ENCODE measurements around the gene SMARCAL1. TPM values are rescaled to one million over a fixed set of nuclear protein-coding genes. Genes with fewer than 3 reads are reported as not detected.
"Not testable (repeated sequence)": the region's sequence is repeated elsewhere in the genome, so short reads cannot be mapped to it uniquely, and the experiment has no call there.

SMARCAL1 gene
- polyA plus RNA-seq, 1 experiment, result 28.6 TPM

- Histone ChIP-seq H3K27me3 (ENCODE audit: control insufficient read depth, insufficient read depth, low read length) (no peaks in the 10 kb centered on the region), H3K27ac (ENCODE audit: low read depth, low read length) (peak overlapping the region; percentile 96), H3K4me3 (ENCODE audit: low read depth, low read length) (peak overlapping the region; percentile 81), H3K9me3 (ENCODE audit: control insufficient read depth, insufficient read depth, low read length) (no peaks in the 10 kb centered on the region)
- DNase-seq (ENCODE audit: low read depth, low spot score), result peak; percentile 61
- no peak for TF ChIP-seq CTCF (IDR thresholded peaks at IDR 0.05; ENCODE audit: low read depth, low read length)
- ChIA-PET POLR2A (interaction anchor here (0.6 to 2.2 kb wide), 13 partner anchors 10 to 177 kb away, joined by 3 to 13 read pairs (median 5); partner anchors contain the start of genes RPL37A and SMARCAL1), CTCF (interaction anchor here (0.8 to 4.2 kb wide), 2 partner anchors 31 to 151 kb away, joined by 5 to 24 read pairs; no protein-coding TSS in a partner anchor)
Measured at GRCh38 chr2:216372761-216373291, 39.5 kb upstream of the SMARCAL1 start.

GRCh38 chr2:216373896-216374295 is 38.4 kb upstream of the SMARCAL1 start:
- ChIA-PET POLR2A (interaction anchor here (0.7 to 1.5 kb wide), 4 partner anchors 69 to 269 kb away, joined by 3 to 5 read pairs (median 4); partner anchors contain the start of gene RPL37A), CTCF (interaction anchor here (4.2 kb wide), 1 partner anchor 30 kb away, joined by 24 read pairs; no protein-coding TSS in a partner anchor)
- no peak for DNase-seq (ENCODE audit: low read depth, low spot score)
- Histone ChIP-seq H3K4me3 (ENCODE audit: low read depth, low read length) (no peak overlapping the region), H3K27ac (ENCODE audit: low read depth, low read length) (no peak overlapping the region), H3K9me3 (ENCODE audit: control insufficient read depth, insufficient read depth, low read length) (no peaks in the 10 kb centered on the region), H3K27me3 (ENCODE audit: control insufficient read depth, insufficient read depth, low read length) (no peaks in the 10 kb centered on the region)
- no peak for TF ChIP-seq CTCF (IDR thresholded peaks at IDR 0.05; ENCODE audit: low read depth, low read length)

- CTCF ChIA-PET, result interaction anchor here (1.1 to 4.2 kb wide), 3 partner anchors 23 to 29 kb away, joined by 3 to 24 read pairs (median 5); no protein-coding TSS in a partner anchor
Measured at GRCh38 chr2:216375286-216375685, 37.0 kb upstream of the SMARCAL1 start.

GRCh38 chr2:216379977-216380376 is 32.3 kb upstream of the SMARCAL1 start:
- no peaks in the 10 kb centered on the region for H3K27me3 ChIP-seq (ENCODE audit: control insufficient read depth, insufficient read depth, low read length)
- TF ChIP-seq CTCF (IDR thresholded peaks at IDR 0.05; ENCODE audit: low read depth, low read length), result no peak
- H3K4me3 ChIP-seq (ENCODE audit: low read depth, low read length), result no peak overlapping the region
- POLR2A ChIA-PET, result interaction anchor here (0.6 kb wide), 1 partner anchor 140 kb away, joined by 3 read pairs; no protein-coding TSS in a partner anchor
- CTCF ChIA-PET, result interaction anchor here (1.2 to 2.6 kb wide), 2 partner anchors 24 to 158 kb away, joined by 4 to 10 read pairs; no protein-coding TSS in a partner anchor
- DNase-seq (ENCODE audit: low read depth, low spot score), result no peak
- no peaks in the 10 kb centered on the region for H3K9me3 ChIP-seq (ENCODE audit: control insufficient read depth, insufficient read depth, low read length)
- no peak overlapping the region for H3K27ac ChIP-seq (ENCODE audit: low read depth, low read length)

More at GRCh38 chr2:216375286-216375685, 37.0 kb upstream of the SMARCAL1 start:
- no peaks in the 10 kb centered on the region for H3K9me3 ChIP-seq (ENCODE audit: control insufficient read depth, insufficient read depth, low read length)
- no peak for DNase-seq (ENCODE audit: low read depth, low spot score)
- POLR2A ChIA-PET, result no interaction called here
- H3K4me3 ChIP-seq (ENCODE audit: low read depth, low read length), result no peak overlapping the region
- no peak for TF ChIP-seq CTCF (IDR thresholded peaks at IDR 0.05; ENCODE audit: low read depth, low read length)
- H3K27ac ChIP-seq (ENCODE audit: low read depth, low read length), result no peak overlapping the region
- no peaks in the 10 kb centered on the region for H3K27me3 ChIP-seq (ENCODE audit: control insufficient read depth, insufficient read depth, low read length)

GRCh38 chr2:216384409-216384808 is 27.9 kb upstream of the SMARCAL1 start:
- CTCF ChIA-PET; H3K27ac ChIP-seq (ENCODE audit: low read depth, low read length); H3K4me3 ChIP-seq (ENCODE audit: low read depth, low read length); H3K27me3 ChIP-seq (ENCODE audit: control insufficient read depth, insufficient read depth, low read length); DNase-seq (ENCODE audit: low read depth, low spot score); H3K9me3 ChIP-seq (ENCODE audit: control insufficient read depth, insufficient read depth, low read length); POLR2A ChIA-PET: not testable (repeated sequence)

All from AG04450 (cell line).